SK-N-SH (cell line): Measurements from ENCODE around the gene CIAO3. TPM values are rescaled to one million over a fixed set of nuclear protein-coding genes. Genes with fewer than 3 reads are reported as not detected.

Source experiments
- CTCF ChIA-PET: fragments of 300-600, 350-600 bp; formaldehyde crosslinking; extraction: SDS; loops from one replicate; lab custom pipeline; 2021; lab: Yijun Ruan, JAX
- POLR2A ChIA-PET: fragments of 350-600 bp; sonication (Branson Sonifier 250); formaldehyde crosslinking; extraction: SDS; loops from one replicate; lab custom pipeline; 2020; ENCODE audit warnings: antibody characterized with exemption, inconsistent platforms; lab: Yijun Ruan, JAX
- DNase-seq: peaks from one replicate; pipeline ENCODE4 v3.0.0; 2012
- H2AFZ ChIP-seq: fragments of 200-600 bp; sonication (generic); 2 replicates; pipeline ENCODE4 v1.8.1; 2016; ENCODE audit warnings: antibody characterized with exemption, mild to moderate bottlenecking, low read depth
- H3F3A ChIP-seq: fragments of 200-600 bp; sonication (generic); replicated peaks from 2 replicates; pipeline ENCODE3; 2016; ENCODE audit warnings: antibody characterized with exemption, mild to moderate bottlenecking; ENCODE audit not compliant: insufficient read depth
- H3K27ac ChIP-seq, 2 experiments: fragments of 200-500 bp in 1 of 2; fragments of 200-600 bp in 1 of 2; sonication (Bioruptor generic) in 1 of 2; sonication (generic), shearing (Covaris generic) in 1 of 2; 2 replicates each; pipeline versions ENCODE4 v1.5.1 to v1.6.1; 2014 to 2016; ENCODE audit warnings: low read depth in 2 of 2, inconsistent platforms in 1 of 2, low read length in 1 of 2, mild to moderate bottlenecking in 1 of 2, mixed read lengths in 1 of 2
- H3K27me3 ChIP-seq: fragments of 200-600 bp; sonication (generic), shearing (Covaris generic); 2 replicates; pipeline ENCODE4 v1.6.1; 2016; ENCODE audit warnings: mixed run types; ENCODE audit not compliant: insufficient read depth
- H3K36me3 ChIP-seq, 2 experiments: fragments of 200-500 bp in 1 of 2; fragments of 200-600 bp in 1 of 2; sonication (Bioruptor generic) in 1 of 2; sonication (generic) in 1 of 2; replicated peaks in 1 of 2; 2 replicates each; pipeline versions ENCODE3 to v1.5.1; 2014 to 2016; ENCODE audit warnings: low read length in 1 of 2, mild to moderate bottlenecking in 1 of 2; ENCODE audit not compliant: insufficient read depth in 2 of 2, control insufficient read depth in 1 of 2
- H3K4me1 ChIP-seq, 2 experiments: fragments of 200-500 bp in 1 of 2; fragments of 200-600 bp in 1 of 2; sonication (Bioruptor generic) in 1 of 2; sonication (generic), shearing (Covaris generic) in 1 of 2; 2 replicates each; pipeline versions ENCODE4 v1.5.1 to v1.6.1; 2014 to 2016; ENCODE audit warnings: low read depth in 1 of 2, low read length in 1 of 2, mixed run types in 1 of 2; ENCODE audit not compliant: insufficient read depth in 2 of 2, control insufficient read depth in 1 of 2
- H3K4me2 ChIP-seq: fragments of 200-600 bp; sonication (generic), shearing (Covaris generic); 2 replicates; pipeline ENCODE4 v1.6.1; 2017; ENCODE audit warnings: mixed run types
- H3K4me3 ChIP-seq, 2 experiments: fragments of 200-500 bp in 1 of 2; fragments of 200-600 bp in 1 of 2; sonication (Bioruptor generic) in 1 of 2; sonication (generic), shearing (Covaris generic) in 1 of 2; 2 replicates each; pipeline versions ENCODE4 v1.5.1 to v1.8.1; 2014 to 2016; ENCODE audit warnings: low read depth in 2 of 2, inconsistent platforms in 1 of 2, low read length in 1 of 2, mild to moderate bottlenecking in 1 of 2, mixed read lengths in 1 of 2, moderate library complexity in 1 of 2
- H3K79me2 ChIP-seq: fragments of 200-600 bp; sonication (generic); 2 replicates; pipeline ENCODE4 v1.8.1; 2017; ENCODE audit warnings: mild to moderate bottlenecking; ENCODE audit not compliant: insufficient read depth
- H3K9ac ChIP-seq: fragments of 200-600 bp; sonication (generic); 2 replicates; pipeline ENCODE4 v1.6.1; 2017; ENCODE audit warnings: mixed run types
- H3K9me2 ChIP-seq: fragments of 200-600 bp; sonication (generic); 2 replicates; pipeline ENCODE4 v1.6.1; 2017; ENCODE audit warnings: mixed run types
- H3K9me3 ChIP-seq: fragments of 200-600 bp; sonication (generic); 2 replicates; pipeline ENCODE4 v1.6.1; 2017; ENCODE audit warnings: mixed run types, mild to moderate bottlenecking, moderate library complexity
- H4K20me1 ChIP-seq: fragments of 200-600 bp; sonication (generic); 2 replicates; pipeline ENCODE4 v1.6.1; 2017; ENCODE audit warnings: mild to moderate bottlenecking, mixed run types; ENCODE audit not compliant: insufficient read depth
- CTCF ChIP-seq: fragments of 200-600 bp; sonication (generic); IDR thresholded peaks from 2 replicates; pipeline ENCODE4 v1.6.1; 2017; ENCODE audit warnings: antibody characterized with exemption, mild to moderate bottlenecking, moderate library complexity
- ELF1 ChIP-seq: IDR thresholded peaks from 2 replicates; pipeline ENCODE4 v1.4.0; 2012
- EP300 ChIP-seq, 2 experiments: IDR thresholded peaks; 2 replicates each; pipeline versions ENCODE4 v1.4.0 to v1.6.1; 2012; ENCODE audit warnings: borderline replicate concordance in 1 of 2, low read depth in 1 of 2, low read length in 1 of 2
- EZH2phosphoT487 ChIP-seq: fragments of 200-600 bp; sonication (generic); IDR thresholded peaks from 2 replicates; pipeline ENCODE4 v1.6.1; 2017; ENCODE audit warnings: low read depth, mixed run types, mild to moderate bottlenecking, antibody characterized with exemption, moderate library complexity, borderline replicate concordance
- FOSL2 ChIP-seq: IDR thresholded peaks from 2 replicates; pipeline ENCODE4 v1.4.0; 2012; ENCODE audit warnings: low read depth, mild to moderate bottlenecking, moderate library complexity, borderline replicate concordance
- GATA2 ChIP-seq: sonication (generic); formaldehyde crosslinking; IDR thresholded peaks from 2 replicates; pipeline ENCODE4 v1.5.0; 2020; ENCODE audit warnings: mild to moderate bottlenecking, missing genetic modification reagents
- NFIC ChIP-seq: IDR thresholded peaks from 2 replicates; pipeline ENCODE4 v1.4.0; 2012; ENCODE audit warnings: borderline replicate concordance
- PBX3 ChIP-seq: IDR thresholded peaks from 2 replicates; pipeline ENCODE4; 2012
- RCOR1 ChIP-seq: fragments of 150-350 bp; IDR thresholded peaks from 2 replicates; pipeline ENCODE4 v1.6.1; 2017; ENCODE audit warnings: antibody characterized with exemption, low read length
- RFX5 ChIP-seq: IDR thresholded peaks from 2 replicates; pipeline ENCODE4 v1.6.1; 2012; ENCODE audit warnings: mild to moderate bottlenecking, improper control_type of control experiment, low read length
- RXRA ChIP-seq: IDR thresholded peaks from 2 replicates; pipeline ENCODE4 v1.4.0; 2012; ENCODE audit warnings: low read depth, mild to moderate bottlenecking, borderline replicate concordance
- TAF1 ChIP-seq: IDR thresholded peaks from 2 replicates; pipeline ENCODE4 v1.6.1; 2012; ENCODE audit warnings: low read depth, mild to moderate bottlenecking, low read length, moderate library complexity, borderline replicate concordance
- USF1 ChIP-seq: IDR thresholded peaks from 2 replicates; pipeline ENCODE4 v1.4.0; 2012; ENCODE audit warnings: low read depth, borderline replicate concordance
- ZBTB33 ChIP-seq: IDR thresholded peaks from 2 replicates; pipeline ENCODE4 v1.4.0; 2012; ENCODE audit warnings: low read depth, borderline replicate concordance
- WGBS: methylation state at CpG from one replicate; pipeline ENCODE4 v1.1.6; 2017; ENCODE audit warnings: low lambda C conversion rate; 5-methylcytosine and 5-hydroxymethylcytosine counted together
- polyA plus RNA-seq, 3 experiments: library from polyadenylated mRNA; depleted of rRNA; stranded (reverse); fragments of >200 nt; gene quantifications; 2 replicates each; pipeline ENCODE4 v1.2.3, GENCODE V29; 2012

The CIAO3 gene
- polyA plus RNA-seq, 1 of the 3 experiments (the other 2 are of a cell fraction) = 14.4 TPM

- no peaks in the 10 kb centered on the region for H3K9me3 ChIP-seq
- TF ChIP-seq RFX5 = no peak
- TF ChIP-seq PBX3 = no peak
- no peak for TF ChIP-seq FOSL2
- no peak for TF ChIP-seq GATA2 (CRISPR knock-in tag)
- no peak for TF ChIP-seq RXRA
- TF ChIP-seq CTCF = no peak
- TF ChIP-seq RCOR1 = no peak
- no peak for TF ChIP-seq ELF1
- no peak for DNase-seq
- H3K79me2 ChIP-seq = no peaks in the 10 kb centered on the region
- H3K4me1 ChIP-seq = no peaks in the 10 kb centered on the region
- H3K4me3 ChIP-seq = no peak overlapping the region
- H3K9ac ChIP-seq = no peak overlapping the region
- no peaks in the 10 kb centered on the region for H4K20me1 ChIP-seq
- H3K27ac ChIP-seq = no peak overlapping the region
- 86% methylated on average over 8 of the region's 20 CpGs for WGBS
- ChIA-PET POLR2A (no interaction called here), CTCF (no interaction called here)
- no peaks in the 10 kb centered on the region for H3K9me2 ChIP-seq
- no peaks in the 10 kb centered on the region for H3F3A ChIP-seq
- no peaks in the 10 kb centered on the region for H3K27me3 ChIP-seq
- H2AFZ ChIP-seq = no peak overlapping the region
- H3K4me2 ChIP-seq = no peak overlapping the region
- H3K36me3 ChIP-seq = no peaks in the 10 kb centered on the region
Observed at GRCh38 chr16:769184-769784, 28.5 kb upstream of the CIAO3 start.

GRCh38 chr16:768428-768827 lies 27.6 kb upstream of the CIAO3 start:
- no peaks in the 10 kb centered on the region for H4K20me1 ChIP-seq
- POLR2A ChIA-PET = no interaction called here
- no peak for DNase-seq
- H3K4me3 ChIP-seq = no peak overlapping the region
- no peaks in the 10 kb centered on the region for H3K9me2 ChIP-seq
- CTCF ChIA-PET = no interaction called here
- WGBS = 90% methylated on average over 13 of the region's 21 CpGs
- H3F3A ChIP-seq = no peaks in the 10 kb centered on the region
- H3K4me1 ChIP-seq = no peaks in the 10 kb centered on the region
- no peak overlapping the region for H3K27ac ChIP-seq
- no peaks in the 10 kb centered on the region for H3K9me3 ChIP-seq
- H3K9ac ChIP-seq = no peak overlapping the region
- H3K4me2 ChIP-seq = no peak overlapping the region
- H2AFZ ChIP-seq = no peak overlapping the region
- TF ChIP-seq TAF1 = no peak
- TF ChIP-seq FOSL2 = no peak
- TF ChIP-seq EZH2phosphoT487 = no peak
- no peak for TF ChIP-seq NFIC
- TF ChIP-seq EP300 (IDR thresholded peaks at IDR 0.05; ENCODE audit: borderline replicate concordance in 1 of 2, low read depth in 1 of 2, low read length in 1 of 2) = no peak
- TF ChIP-seq ZBTB33 = no peak
- no peak for TF ChIP-seq USF1
- TF ChIP-seq CTCF = no peak
- TF ChIP-seq ELF1 = no peak
- H3K79me2 ChIP-seq = no peaks in the 10 kb centered on the region
- H3K27me3 ChIP-seq = no peaks in the 10 kb centered on the region
- no peaks in the 10 kb centered on the region for H3K36me3 ChIP-seq
